SIG-M5 treated with dmso at 0.1 percent for 504 hours (cell line): ENCODE results near the gene GALNT17.

Experiments used
- DNase-seq: peaks from one replicate; lab custom pipeline; 2025; ENCODE audit not compliant: unreplicated experiment; lab: John Stamatoyannopoulos, UW

The GALNT17 gene

GRCh38 chr7:71281261-71281660 lies 149.3 kb downstream of the GALNT17 start:
- DNase-seq, result no peak

- DNase-seq, result no peak
These were observed 151.9 kb downstream of the GALNT17 start for GRCh38 chr7:71283802-71284201.

GRCh38 chr7:71285571-71286145 lies 153.7 kb downstream of the GALNT17 start:
- DNase-seq, result no peak

- no peak for DNase-seq
These were observed 154.4 kb downstream of the GALNT17 start for GRCh38 chr7:71286336-71286735.

- DNase-seq, result no peak
These were observed 155.0 kb downstream of the GALNT17 start for GRCh38 chr7:71286924-71287323.

GRCh38 chr7:71290452-71290851 lies 158.5 kb downstream of the GALNT17 start:
- DNase-seq, result no peak

GRCh38 chr7:71298378-71298777 lies 166.4 kb downstream of the GALNT17 start:
- no peak for DNase-seq

- DNase-seq, result no peak
These were observed 168.1 kb downstream of the GALNT17 start for GRCh38 chr7:71300086-71300485.

- no peak for DNase-seq
These were observed 168.7 kb downstream of the GALNT17 start for GRCh38 chr7:71300603-71301002.

- no peak for DNase-seq
These were observed 169.2 kb downstream of the GALNT17 start for GRCh38 chr7:71301167-71301566.

- DNase-seq, result no peak
These were observed 171.6 kb downstream of the GALNT17 start for GRCh38 chr7:71303566-71303965.

- no peak for DNase-seq
These were observed 176.2 kb downstream of the GALNT17 start for GRCh38 chr7:71308096-71308495.

- no peak for DNase-seq
These were observed 179.6 kb downstream of the GALNT17 start for GRCh38 chr7:71311576-71311975.

GRCh38 chr7:71312755-71313490 lies 181.0 kb downstream of the GALNT17 start:
- DNase-seq, result no peak

GRCh38 chr7:71313553-71313952 lies 181.6 kb downstream of the GALNT17 start:
- DNase-seq, result no peak

GRCh38 chr7:71320916-71321315 lies 189.0 kb downstream of the GALNT17 start:
- DNase-seq, result no peak

- DNase-seq, result no peak
These were observed 190.3 kb downstream of the GALNT17 start for GRCh38 chr7:71322201-71322600.

GRCh38 chr7:71323726-71324125 lies 191.8 kb downstream of the GALNT17 start:
- no peak for DNase-seq

GRCh38 chr7:71325151-71325550 lies 193.2 kb downstream of the GALNT17 start:
- no peak for DNase-seq

- no peak for DNase-seq
These were observed 194.7 kb downstream of the GALNT17 start for GRCh38 chr7:71326595-71326994.

GRCh38 chr7:71327946-71328345 lies 196.0 kb downstream of the GALNT17 start:
- DNase-seq, result no peak

- no peak for DNase-seq
These were observed 197.2 kb downstream of the GALNT17 start for GRCh38 chr7:71329030-71329660.
